Activated T-helper 17 cell treated with anti-CD3 and anti-CD28 coated beads, Interleukin-2, amount 50 U/mL, for 72 hours (primary cell): ENCODE results near the gene ZNF169. TPM values are rescaled to one million over a fixed set of nuclear protein-coding genes. Genes with fewer than 3 reads are reported as not detected.

Experiments
- total RNA-seq, 2 donors: library from RNA; stranded (reverse); gene quantifications; one replicate each; pipeline ENCODE4 v1.2.3, GENCODE V29; 2022

The ZNF169 gene
- total RNA-seq, 2 donors from 2014 or later, result 6.6 to 6.9 TPM

Other genes starting within 250 kb of the ZNF169 start
- 1 to 10 TPM; 5.8 to 6.2 TPM for gene PTPDC1, start 174.8 kb upstream of the ZNF169 start, total RNA-seq
- not detected for gene NUTM2F, start 69.3 kb downstream of the ZNF169 start, total RNA-seq